ENCODE data around the gene SERTAD2. TPM values are rescaled to one million over a fixed set of nuclear protein-coding genes. Genes with fewer than 3 reads are reported as not detected.

SERTAD2 gene
- total and polyA plus RNA-seq, 2 experiments from 2014 or later, result 6.2 to 6.4 TPM

GRCh38 chr2:64627860-64628841, 25.6 kb downstream of the SERTAD2 start:
- Mint-ChIP-seq H3K4me1 (peaks cover 18% of the 10 kb centered on the region), H3K27ac (no peak overlapping the region), H3K27me3 (ENCODE audit: insufficient read depth, low read depth, poor library complexity) (peaks cover 8% of the 10 kb centered on the region), H3K36me3 (ENCODE audit: low read depth) (no peaks in the 10 kb centered on the region), H3K9me3 (no peaks in the 10 kb centered on the region), H3K4me3 (no peak overlapping the region)
- no peaks in the 10 kb centered on the region for H3F3A ChIP-seq (replicated peaks; ENCODE audit: low read depth)
- no peak overlapping the region for H3K4me3 ChIP-seq
- no peaks in the 10 kb centered on the region for H3K9me2 ChIP-seq (ENCODE audit: insufficient read depth)
- ATAC-seq, result no peak
- no peaks in the 10 kb centered on the region for H3K27me3 ChIP-seq (ENCODE audit: insufficient read depth)
- H2AFZ ChIP-seq, result no peak overlapping the region
- no peak overlapping the region for H3K4me2 ChIP-seq
- no peak for TF ChIP-seq ETS1 (IDR thresholded peaks at IDR 0.05)
- TF ChIP-seq EZH2 (IDR thresholded peaks at IDR 0.05; ENCODE audit: low read depth, unreplicated experiment), result no peak
- TF ChIP-seq JUNB (IDR thresholded peaks at IDR 0.05; ENCODE audit: unreplicated experiment), result no peak
- no peak for TF ChIP-seq POLR2AphosphoS5 (IDR thresholded peaks at IDR 0.05; ENCODE audit: low read depth)
- TF ChIP-seq, protein P1, sequence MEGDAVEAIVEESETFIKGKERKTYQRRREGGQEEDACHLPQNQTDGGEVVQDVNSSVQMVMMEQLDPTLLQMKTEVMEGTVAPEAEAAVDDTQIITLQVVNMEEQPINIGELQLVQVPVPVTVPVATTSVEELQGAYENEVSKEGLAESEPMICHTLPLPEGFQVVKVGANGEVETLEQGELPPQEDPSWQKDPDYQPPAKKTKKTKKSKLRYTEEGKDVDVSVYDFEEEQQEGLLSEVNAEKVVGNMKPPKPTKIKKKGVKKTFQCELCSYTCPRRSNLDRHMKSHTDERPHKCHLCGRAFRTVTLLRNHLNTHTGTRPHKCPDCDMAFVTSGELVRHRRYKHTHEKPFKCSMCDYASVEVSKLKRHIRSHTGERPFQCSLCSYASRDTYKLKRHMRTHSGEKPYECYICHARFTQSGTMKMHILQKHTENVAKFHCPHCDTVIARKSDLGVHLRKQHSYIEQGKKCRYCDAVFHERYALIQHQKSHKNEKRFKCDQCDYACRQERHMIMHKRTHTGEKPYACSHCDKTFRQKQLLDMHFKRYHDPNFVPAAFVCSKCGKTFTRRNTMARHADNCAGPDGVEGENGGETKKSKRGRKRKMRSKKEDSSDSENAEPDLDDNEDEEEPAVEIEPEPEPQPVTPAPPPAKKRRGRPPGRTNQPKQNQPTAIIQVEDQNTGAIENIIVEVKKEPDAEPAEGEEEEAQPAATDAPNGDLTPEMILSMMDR (conservative IDR thresholded peaks at IDR 0.05; ENCODE audit: low read depth in 2 of 2), result no peak
- TF ChIP-seq ZNF462 (CRISPR knock-in tag; IDR thresholded peaks at IDR 0.05), result no peak
- TF ChIP-seq ZNF114 (CRISPR knock-in tag; IDR thresholded peaks at IDR 0.05), result no peak
- no peak for TF ChIP-seq ZNF331 (CRISPR knock-in tag; IDR thresholded peaks at IDR 0.05; ENCODE audit: low read depth)
- TF ChIP-seq EZH2phosphoT487 (IDR thresholded peaks at IDR 0.05; ENCODE audit: unreplicated experiment), result no peak
- no peak for TF ChIP-seq STAT1 (IDR thresholded peaks at IDR 0.05; ENCODE audit: unreplicated experiment)
- 0 out of 2 replicates have a peak, but pooled peaks cover 3% of the 10 kb centered on the region for H3K4me1 ChIP-seq (ENCODE audit: insufficient read depth)
- no peaks in the 10 kb centered on the region for H3K36me3 ChIP-seq (ENCODE audit: insufficient read depth)
- H4K20me1 ChIP-seq (replicated peaks; ENCODE audit: insufficient read depth), result no peaks in the 10 kb centered on the region
- no peak overlapping the region for H3K27ac ChIP-seq (ENCODE audit: low read depth)
- no peak for DNase-seq (ENCODE audit: low spot score)
- H3K79me2 ChIP-seq (replicated peaks; ENCODE audit: insufficient read depth), result no peaks in the 10 kb centered on the region

All from GM23338 (cell line).